ENCODE measurements around the gene UBTF. TPM values are rescaled to one million over a fixed set of nuclear protein-coding genes. Genes with fewer than 3 reads are reported as not detected.

Gene UBTF
- total and polyA plus RNA-seq, 3 experiments from 2014 or later = 78.0 to 199 (median 186) TPM

- CTCF ChIA-PET = interaction anchor here (1.1 to 2.1 kb wide), 5 partner anchors 11 to 144 kb away, joined by 3 to 11 read pairs (median 5); partner anchors contain the start of genes GRN and HDAC5
- peaks cover 32% of the 10 kb centered on the region for H3K4me1 ChIP-seq (ENCODE audit: insufficient read depth, low read length)
- no peaks in the 10 kb centered on the region for H3K9me3 Mint-ChIP-seq
- no peak overlapping the region for H3K4me3 ChIP-seq (ENCODE audit: low read length)
- peaks cover 0 to 4% of the 10 kb centered on the region in 2 donors for H3K27me3 Mint-ChIP-seq
- DNase-seq = no peak
- peak overlapping the region in 1 of 7 donors; percentile 61 for H3K4me3 Mint-ChIP-seq
- H3K27ac Mint-ChIP-seq = peak overlapping the region in 7 of 8 donors; percentile 21 to 79 (median 45)
- H3K9me3 ChIP-seq (ENCODE audit: low read length) = no peaks in the 10 kb centered on the region
- H3K36me3 ChIP-seq (ENCODE audit: insufficient read depth, low read length) = peaks cover 37% of the 10 kb centered on the region
- peaks cover 28 to 43% (median 29%) of the 10 kb centered on the region in 3 donors for H3K4me1 Mint-ChIP-seq
- POLR2A ChIA-PET = interaction anchor here (0.6 to 1.7 kb wide), 5 partner anchors 11 to 121 kb away, joined by 3 to 10 read pairs (median 5); partner anchors contain the start of gene UBTF
- H3K36me3 Mint-ChIP-seq = peaks cover 6 to 44% (median 8%) of the 10 kb centered on the region in 3 donors
- no peak overlapping the region for H3K27ac ChIP-seq (ENCODE audit: low read depth, low read length)
- no peaks in the 10 kb centered on the region for H3K27me3 ChIP-seq (ENCODE audit: insufficient read depth, low read length, poor library complexity, severe bottlenecking)
Measured at GRCh38 chr17:44205962-44206824, 13.3 kb downstream of the UBTF start.

- H3K27me3 Mint-ChIP-seq = peaks cover 0 to 1% of the 10 kb centered on the region in 2 donors
- peaks cover 6 to 36% (median 8%) of the 10 kb centered on the region in 3 donors for H3K36me3 Mint-ChIP-seq
- CTCF ChIA-PET = interaction anchor here (0.9 to 1.8 kb wide), 13 partner anchors 11 to 141 kb away, joined by 3 to 13 read pairs (median 4); partner anchors contain the start of genes GRN, TMUB2 and UBTF
- no peak overlapping the region for H3K4me3 ChIP-seq (ENCODE audit: low read length)
- peaks cover 32 to 41% (median 33%) of the 10 kb centered on the region in 3 donors for H3K4me1 Mint-ChIP-seq
- peaks cover 23% of the 10 kb centered on the region for H3K36me3 ChIP-seq (ENCODE audit: insufficient read depth, low read length)
- POLR2A ChIA-PET = interaction anchor here (1.0 to 1.5 kb wide), 3 partner anchors 17 to 122 kb away, joined by 3 to 5 read pairs (median 3); no protein-coding TSS in a partner anchor
- H3K4me1 ChIP-seq (ENCODE audit: insufficient read depth, low read length) = peaks cover 21% of the 10 kb centered on the region
- H3K9me3 ChIP-seq (ENCODE audit: low read length) = no peaks in the 10 kb centered on the region
- H3K4me3 Mint-ChIP-seq = no peak overlapping the region
- no peak overlapping the region for H3K27ac ChIP-seq (ENCODE audit: low read depth, low read length)
- DNase-seq = no peak
- no peaks in the 10 kb centered on the region for H3K27me3 ChIP-seq (ENCODE audit: insufficient read depth, low read length, poor library complexity, severe bottlenecking)
- H3K9me3 Mint-ChIP-seq = no peaks in the 10 kb centered on the region
- H3K27ac Mint-ChIP-seq = peak overlapping the region in 1 of 8 donors; percentile 93
Measured at GRCh38 chr17:44204441-44204882, 15.0 kb downstream of the UBTF start.

GRCh38 chr17:44203731-44204440 lies 15.6 kb downstream of the UBTF start:
- no peak overlapping the region for H3K4me3 ChIP-seq (ENCODE audit: low read length)
- H3K9me3 ChIP-seq (ENCODE audit: low read length) = no peaks in the 10 kb centered on the region
- ChIA-PET CTCF (interaction anchor here (0.9 to 2.1 kb wide), 15 partner anchors 10 to 148 kb away, joined by 3 to 13 read pairs (median 5); partner anchors contain the start of genes GRN, TMUB2 and UBTF), POLR2A (interaction anchor here (0.6 to 1.5 kb wide), 5 partner anchors 18 to 130 kb away, joined by 3 to 5 read pairs (median 3); no protein-coding TSS in a partner anchor)
- H3K36me3 Mint-ChIP-seq = peaks cover 6 to 31% (median 8%) of the 10 kb centered on the region in 3 donors
- H3K36me3 ChIP-seq (ENCODE audit: insufficient read depth, low read length) = peaks cover 17% of the 10 kb centered on the region
- peaks cover 19% of the 10 kb centered on the region for H3K4me1 ChIP-seq (ENCODE audit: insufficient read depth, low read length)
- H3K4me1 Mint-ChIP-seq = peaks cover 32 to 41% (median 33%) of the 10 kb centered on the region in 3 donors
- DNase-seq = peak in 3 of 5 donors; percentile 43 to 61 (median 54)
- H3K27ac Mint-ChIP-seq = peak overlapping the region; percentile 19 to 86 (median 70)
- no peaks in the 10 kb centered on the region for H3K27me3 ChIP-seq (ENCODE audit: insufficient read depth, low read length, poor library complexity, severe bottlenecking)
- H3K27ac ChIP-seq (ENCODE audit: low read depth, low read length) = no peak overlapping the region
- peaks cover 0 to 1% of the 10 kb centered on the region in 2 donors for H3K27me3 Mint-ChIP-seq
- H3K9me3 Mint-ChIP-seq = no peaks in the 10 kb centered on the region
- peak overlapping the region in 1 of 7 donors; percentile 55 for H3K4me3 Mint-ChIP-seq

DNA sequence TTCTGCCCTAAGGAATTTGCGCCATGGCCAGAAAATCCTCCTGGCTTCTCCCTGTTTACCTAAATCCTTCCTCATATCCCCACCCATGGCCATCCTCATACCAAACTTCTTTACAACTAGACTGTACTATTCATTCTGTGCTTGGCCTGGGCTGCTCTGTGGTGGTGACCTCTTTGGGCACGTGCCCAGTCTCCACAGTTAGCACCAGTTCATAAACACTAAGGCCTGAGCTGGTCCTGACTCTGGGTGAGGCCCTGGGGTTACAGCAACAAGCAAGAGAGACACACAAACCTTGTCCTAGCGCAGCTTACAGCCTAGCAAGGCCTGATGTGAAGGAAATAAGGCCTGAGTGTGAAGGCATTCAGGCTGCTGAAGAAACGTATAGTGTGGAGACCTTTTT lies 16.7 kb downstream of the UBTF start:
- no peak for DNase-seq
- peaks cover 8% of the 10 kb centered on the region for H3K36me3 ChIP-seq (ENCODE audit: insufficient read depth, low read length)
- peaks cover 26% of the 10 kb centered on the region for H3K4me1 ChIP-seq (ENCODE audit: insufficient read depth, low read length)
- no peaks in the 10 kb centered on the region for H3K9me3 ChIP-seq (ENCODE audit: low read length)
- Mint-ChIP-seq H3K27ac (peak overlapping the region in 6 of 8 donors; percentile 69 to 88 (median 77)), H3K27me3 (peaks cover 0 to 1% of the 10 kb centered on the region in 2 donors), H3K9me3 (no peaks in the 10 kb centered on the region), H3K36me3 (peaks cover 0 to 28% (median 4%) of the 10 kb centered on the region in 3 donors), H3K4me3 (peak overlapping the region in 6 of 7 donors; percentile 26 to 60 (median 57)), H3K4me1 (peaks cover 36 to 43% (median 40%) of the 10 kb centered on the region in 3 donors)
- no peak overlapping the region for H3K27ac ChIP-seq (ENCODE audit: low read depth, low read length)
- ChIA-PET POLR2A (interaction anchor here (5.4 kb wide), 1 partner anchor 18 kb away, joined by 54 read pairs; the partner anchor contains the start of gene UBTF), CTCF (interaction anchor here (0.9 to 3.0 kb wide), 6 partner anchors 7 to 149 kb away, joined by 3 to 28 read pairs (median 8); partner anchors contain the start of genes GRN and TMUB2)
- no peak overlapping the region for H3K4me3 ChIP-seq (ENCODE audit: low read length)
- H3K27me3 ChIP-seq (ENCODE audit: insufficient read depth, low read length, poor library complexity, severe bottlenecking) = no peaks in the 10 kb centered on the region

GRCh38 chr17:44200478-44201155 lies 18.9 kb downstream of the UBTF start:
- Histone ChIP-seq H3K27me3 (ENCODE audit: insufficient read depth, low read length, poor library complexity, severe bottlenecking) (no peaks in the 10 kb centered on the region), H3K36me3 (ENCODE audit: insufficient read depth, low read length) (peaks cover 12% of the 10 kb centered on the region), H3K9me3 (ENCODE audit: low read length) (no peaks in the 10 kb centered on the region), H3K4me3 (ENCODE audit: low read length) (peak overlapping the region; percentile 66), H3K27ac (ENCODE audit: low read depth, low read length) (peak overlapping the region; percentile 64), H3K4me1 (ENCODE audit: insufficient read depth, low read length) (peaks cover 30% of the 10 kb centered on the region)
- H3K9me3 Mint-ChIP-seq = no peaks in the 10 kb centered on the region
- H3K27ac Mint-ChIP-seq = peak overlapping the region; percentile 69 to 98 (median 92)
- H3K36me3 Mint-ChIP-seq = peaks cover 0 to 31% (median 5%) of the 10 kb centered on the region in 3 donors
- POLR2A ChIA-PET = interaction anchor here (1.0 to 5.4 kb wide), 4 partner anchors 14 to 127 kb away, joined by 4 to 54 read pairs (median 18); partner anchors contain the start of genes HDAC5, TMUB2 and UBTF
- peaks cover 38 to 49% (median 41%) of the 10 kb centered on the region in 3 donors for H3K4me1 Mint-ChIP-seq
- DNase-seq = no peak
- peaks cover 0 to 1% of the 10 kb centered on the region in 2 donors for H3K27me3 Mint-ChIP-seq
- H3K4me3 Mint-ChIP-seq = peak overlapping the region; percentile 80 to 92 (median 90)
- CTCF ChIA-PET = interaction anchor here (0.9 to 3.0 kb wide), 4 partner anchors 9 to 20 kb away, joined by 3 to 28 read pairs (median 6); no protein-coding TSS in a partner anchor

DNA sequence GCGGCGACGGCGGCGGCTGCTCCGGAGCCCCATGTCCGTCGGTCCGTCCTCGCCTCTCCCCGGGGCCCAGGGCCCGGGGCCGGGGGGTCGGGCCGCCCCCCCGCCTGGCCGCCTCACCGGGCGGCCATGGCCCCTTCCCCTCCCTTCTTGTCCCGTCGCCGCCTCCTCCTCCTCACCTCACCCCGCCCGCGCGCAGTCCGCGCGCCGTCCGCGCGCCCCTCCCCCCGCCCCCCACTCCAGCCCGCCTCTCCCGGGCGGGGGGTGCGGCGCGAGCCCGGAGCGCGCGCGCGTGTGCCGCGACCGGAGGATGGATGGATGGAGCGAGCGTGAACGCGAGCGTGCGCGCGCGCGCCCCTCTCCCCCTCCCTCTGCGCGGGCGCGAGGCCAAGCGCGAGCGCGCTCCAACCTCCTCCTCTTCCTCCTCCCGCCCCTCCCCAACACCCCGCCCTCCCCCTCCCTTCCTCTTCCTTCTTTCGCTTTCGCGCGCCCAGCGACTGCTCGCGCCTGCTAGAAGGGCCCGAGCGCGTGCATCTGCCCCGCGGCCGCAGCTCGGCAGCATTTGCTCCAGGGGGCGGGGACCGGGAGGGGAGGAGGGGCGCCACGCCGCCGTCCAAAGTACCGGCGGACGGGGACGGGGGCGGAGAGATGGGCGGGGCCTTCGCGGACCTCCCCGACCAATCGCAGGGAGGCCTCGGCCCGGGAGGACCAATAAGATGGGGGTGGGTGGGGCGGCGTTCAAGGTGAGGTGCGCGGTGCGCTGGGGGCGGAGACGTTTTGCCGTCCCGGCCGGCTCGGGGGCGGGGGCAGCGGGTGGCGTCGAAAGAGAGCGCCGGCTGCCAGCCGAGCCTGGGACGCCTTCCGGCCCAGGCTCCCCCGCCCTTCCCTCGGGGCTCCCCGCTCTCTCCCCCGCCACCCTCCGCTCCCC lies 19.7 kb downstream of the UBTF start, which contains the start of gene ATXN7L3:
Gene ATXN7L3 (minus strand): TSS at position 332 of the 925 bp plus-strand sequence. CDS start 1,814 bp downstream, outside the sequence.
- POLR2A ChIA-PET = interaction anchor here (0.7 to 5.4 kb wide), 8 partner anchors 10 to 1925 kb away, joined by 3 to 54 read pairs (median 4); partner anchors contain the start of genes HDAC5, TMUB2 and UBTF
- Mint-ChIP-seq H3K4me1 (peaks cover 38 to 51% (median 41%) of the 10 kb centered on the region in 3 donors), H3K4me3 (peak within 1 kb of the TSS; percentile 87 to 96 (median 91)), H3K27me3 (peaks cover 0 to 1% of the 10 kb centered on the region in 2 donors), H3K27ac (peak within 1 kb of the TSS; percentile 86 to 98 (median 94)), H3K36me3 (peaks cover 0 to 36% (median 5%) of the 10 kb centered on the region in 3 donors), H3K9me3 (no peaks in the 10 kb centered on the region)
- no peaks in the 10 kb centered on the region for H3K27me3 ChIP-seq (ENCODE audit: insufficient read depth, low read length, poor library complexity, severe bottlenecking)
- H3K9me3 ChIP-seq (ENCODE audit: low read length) = no peaks in the 10 kb centered on the region
- peaks cover 20% of the 10 kb centered on the region for H3K36me3 ChIP-seq (ENCODE audit: insufficient read depth, low read length)
- H3K4me1 ChIP-seq (ENCODE audit: insufficient read depth, low read length) = peaks cover 30% of the 10 kb centered on the region
- peak; percentile 96 to 100 (median 99) for DNase-seq
- H3K4me3 ChIP-seq (ENCODE audit: low read length) = peak within 1 kb of the TSS; percentile 84
- CTCF ChIA-PET = interaction anchor here (3.0 kb wide), 1 partner anchor 10 kb away, joined by 28 read pairs; no protein-coding TSS in a partner anchor
- peak within 1 kb of the TSS; percentile 76 for H3K27ac ChIP-seq (ENCODE audit: low read depth, low read length)
